Measurements from ENCODE around the gene CERS5.

- TF ChIP-seq POLR2A (IDR thresholded peaks at IDR 0.05) (no peak), CTCF (IDR thresholded peaks at IDR 0.05) (no peak)
Observed at GRCh38 chr12:50188241-50188781, 21.1 kb upstream of the CERS5 start.
